ENCODE data around the gene CELA3B.

GRCh38 chr1:21944733-21945073 is 32.1 kb upstream of the CELA3B start:
- no peak for TF ChIP-seq CTCF (IDR thresholded peaks at IDR 0.05)
- TF ChIP-seq POLR2AphosphoS5 (IDR thresholded peaks at IDR 0.05) = no peak
- no peak for TF ChIP-seq EP300 (IDR thresholded peaks at IDR 0.05)
- TF ChIP-seq POLR2A (IDR thresholded peaks at IDR 0.05) = no peak

All from sigmoid colon (tissue), 4 donors.